Retinal pigment epithelial cell (primary cell): Measurements from ENCODE around the gene STEAP1B.
"Not testable (repeated sequence)": the region's sequence is repeated elsewhere in the genome, so short reads cannot be mapped to it uniquely, and the experiment has no call there.

Experiments used
- DNase-seq: peaks from one replicate; pipeline ENCODE4 v3.0.0-alpha.2; 2010; ENCODE audit warnings: low read depth
- H3K4me3 ChIP-seq: 2 replicates; pipeline ENCODE4 v1.5.1; 2011; ENCODE audit warnings: mild to moderate bottlenecking, low read length, control low read depth, moderate library complexity
- TF ChIP-seq, protein P1 (sequence below): conservative IDR thresholded peaks from 2 replicates; pipeline ENCODE4 v1.5.1; 2011; ENCODE audit warnings: low read depth, low read length, control low read depth, inconsistent platforms

STEAP1B gene

DNA sequence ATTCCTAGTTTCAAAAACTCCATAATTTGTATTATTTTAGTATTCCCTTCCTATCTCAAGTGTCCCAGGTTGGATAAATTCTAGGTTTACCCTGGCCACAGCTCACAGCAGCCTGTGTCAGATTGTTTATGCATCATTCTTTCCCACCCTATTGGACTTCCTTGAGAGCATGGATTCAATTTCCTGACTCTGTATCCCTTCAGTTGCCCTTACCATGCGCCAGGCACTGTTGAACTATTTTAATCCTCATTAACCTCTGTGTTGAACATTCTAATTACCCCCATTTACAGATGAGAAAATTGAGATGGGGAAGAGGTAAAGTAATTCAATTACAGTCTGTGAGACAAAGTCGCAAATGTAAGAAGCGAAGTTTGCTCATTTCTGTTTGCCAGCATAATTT is 58.8 kb downstream of the STEAP1B start:
- TF ChIP-seq, protein P1, sequence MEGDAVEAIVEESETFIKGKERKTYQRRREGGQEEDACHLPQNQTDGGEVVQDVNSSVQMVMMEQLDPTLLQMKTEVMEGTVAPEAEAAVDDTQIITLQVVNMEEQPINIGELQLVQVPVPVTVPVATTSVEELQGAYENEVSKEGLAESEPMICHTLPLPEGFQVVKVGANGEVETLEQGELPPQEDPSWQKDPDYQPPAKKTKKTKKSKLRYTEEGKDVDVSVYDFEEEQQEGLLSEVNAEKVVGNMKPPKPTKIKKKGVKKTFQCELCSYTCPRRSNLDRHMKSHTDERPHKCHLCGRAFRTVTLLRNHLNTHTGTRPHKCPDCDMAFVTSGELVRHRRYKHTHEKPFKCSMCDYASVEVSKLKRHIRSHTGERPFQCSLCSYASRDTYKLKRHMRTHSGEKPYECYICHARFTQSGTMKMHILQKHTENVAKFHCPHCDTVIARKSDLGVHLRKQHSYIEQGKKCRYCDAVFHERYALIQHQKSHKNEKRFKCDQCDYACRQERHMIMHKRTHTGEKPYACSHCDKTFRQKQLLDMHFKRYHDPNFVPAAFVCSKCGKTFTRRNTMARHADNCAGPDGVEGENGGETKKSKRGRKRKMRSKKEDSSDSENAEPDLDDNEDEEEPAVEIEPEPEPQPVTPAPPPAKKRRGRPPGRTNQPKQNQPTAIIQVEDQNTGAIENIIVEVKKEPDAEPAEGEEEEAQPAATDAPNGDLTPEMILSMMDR, result no peak
- no peak for DNase-seq
- no peak overlapping the region for H3K4me3 ChIP-seq

DNA sequence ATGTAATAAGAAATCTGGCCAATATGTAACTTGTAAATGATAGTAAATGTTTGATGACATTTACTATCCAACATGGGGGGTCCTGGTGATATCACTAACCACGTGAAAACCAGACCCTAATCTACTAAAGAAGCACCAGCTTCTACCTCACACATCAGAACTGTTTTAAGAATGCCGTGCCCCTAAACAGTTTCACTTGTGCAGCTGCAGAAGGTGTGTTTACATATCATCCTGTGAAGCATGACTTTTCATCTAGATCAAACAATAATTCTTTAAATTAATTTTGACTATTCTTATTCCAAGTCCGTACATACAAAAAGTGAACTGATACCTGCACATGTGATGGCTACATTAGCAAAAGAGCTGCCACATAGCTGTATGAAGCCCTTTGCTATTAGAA is 61.0 kb downstream of the STEAP1B start:
- TF ChIP-seq, protein P1, result no peak
- no peak for DNase-seq
- H3K4me3 ChIP-seq, result no peak overlapping the region

DNA sequence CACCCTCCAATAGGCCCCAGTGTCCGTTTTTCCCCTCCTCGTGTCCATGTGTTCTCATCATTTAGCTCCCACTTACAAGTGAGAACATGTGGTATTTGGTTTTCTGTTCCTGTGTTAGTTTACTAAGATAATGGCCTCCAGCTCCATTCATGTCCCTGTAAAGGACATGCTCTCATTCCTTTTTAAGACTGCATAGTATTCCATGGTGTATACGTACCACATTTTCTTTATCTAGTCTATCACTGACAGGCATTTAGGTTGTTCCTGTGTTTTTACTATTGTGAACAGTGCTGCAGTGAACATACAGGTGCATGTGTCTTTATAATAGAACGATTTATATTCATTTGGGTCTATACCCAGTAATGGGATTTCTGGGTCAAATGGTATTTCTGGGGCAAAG is 63.4 kb downstream of the STEAP1B start:
- DNase-seq, H3K4me3 ChIP-seq: not testable (repeated sequence)

DNA sequence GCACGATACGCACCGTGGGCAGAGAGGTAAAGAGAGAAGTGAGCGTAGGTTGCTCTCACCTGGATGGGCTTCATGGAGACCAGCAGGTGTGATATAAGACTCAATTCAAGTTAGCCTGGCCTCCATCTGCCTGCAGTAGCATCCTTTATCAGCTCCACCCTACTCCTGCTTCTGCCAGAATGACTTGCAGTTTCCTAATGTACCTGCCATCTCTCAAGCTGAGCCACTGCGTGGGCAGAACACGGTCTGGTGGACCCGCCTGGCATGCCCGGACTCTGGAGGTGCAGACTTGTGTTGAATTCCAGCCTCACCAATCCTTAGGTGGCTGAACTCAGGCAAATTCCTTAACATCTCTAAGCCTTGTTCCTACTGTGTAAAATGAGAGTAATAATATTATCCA is 64.3 kb downstream of the STEAP1B start:
- H3K4me3 ChIP-seq, result no peak overlapping the region
- TF ChIP-seq, protein P1, result no peak
- no peak for DNase-seq

DNA sequence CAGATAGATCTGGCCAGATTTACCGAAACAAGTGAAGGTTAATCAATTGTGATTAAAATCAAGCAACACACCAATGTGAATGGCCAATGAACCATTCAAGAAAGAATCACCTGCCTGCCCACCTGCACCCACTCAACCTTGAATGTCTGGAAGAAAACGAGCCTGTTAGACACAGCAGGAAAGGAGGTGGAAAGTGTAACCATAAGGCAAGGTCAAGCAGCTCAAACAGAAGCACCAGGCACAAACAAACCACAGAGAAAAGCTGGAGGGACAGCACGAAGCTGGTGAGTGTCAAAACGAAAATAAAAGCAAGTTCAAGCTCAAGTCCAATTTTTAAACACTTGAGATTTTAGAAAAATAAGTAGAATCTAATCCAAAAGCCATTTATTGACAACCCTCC is 64.9 kb downstream of the STEAP1B start:
- TF ChIP-seq, protein P1, result no peak
- H3K4me3 ChIP-seq, result no peak overlapping the region
- no peak for DNase-seq

DNA sequence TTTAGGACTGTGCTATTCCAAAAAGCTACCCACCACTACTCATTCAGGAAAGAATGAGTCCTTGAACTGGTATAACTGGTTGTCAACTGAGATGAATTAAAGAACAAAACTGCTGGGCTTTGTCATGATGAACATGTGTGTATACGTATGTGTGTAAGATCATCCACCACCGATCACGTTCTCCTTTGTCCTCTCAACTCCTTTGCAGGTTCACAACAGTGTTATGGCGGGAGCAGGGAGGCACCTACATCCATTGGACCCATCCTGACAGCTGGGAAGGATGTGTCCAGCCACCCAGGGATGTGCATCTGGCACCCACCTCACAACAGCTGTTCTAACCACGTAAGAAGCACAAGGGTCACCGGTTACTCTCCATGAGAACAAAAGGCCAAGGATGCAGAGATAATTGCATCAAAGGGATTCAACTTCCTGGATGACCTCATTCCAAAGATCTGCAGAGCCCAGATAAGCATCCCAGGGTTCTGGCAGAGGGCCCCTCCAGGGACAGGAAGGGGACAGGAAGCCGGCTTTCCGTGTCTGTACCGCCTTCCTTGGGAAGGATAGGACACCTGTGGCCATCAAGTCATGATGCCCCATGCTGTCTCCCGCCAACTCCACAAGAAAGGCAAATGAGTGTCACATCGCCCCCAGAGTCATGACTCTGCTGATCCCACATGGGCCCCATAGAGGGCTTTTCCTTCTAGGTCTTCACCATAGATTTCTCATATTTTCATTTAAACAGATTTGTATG is 66.1 kb downstream of the STEAP1B start:
- no peak for DNase-seq
- TF ChIP-seq, protein P1, result no peak
- H3K4me3 ChIP-seq, result no peak overlapping the region

DNA sequence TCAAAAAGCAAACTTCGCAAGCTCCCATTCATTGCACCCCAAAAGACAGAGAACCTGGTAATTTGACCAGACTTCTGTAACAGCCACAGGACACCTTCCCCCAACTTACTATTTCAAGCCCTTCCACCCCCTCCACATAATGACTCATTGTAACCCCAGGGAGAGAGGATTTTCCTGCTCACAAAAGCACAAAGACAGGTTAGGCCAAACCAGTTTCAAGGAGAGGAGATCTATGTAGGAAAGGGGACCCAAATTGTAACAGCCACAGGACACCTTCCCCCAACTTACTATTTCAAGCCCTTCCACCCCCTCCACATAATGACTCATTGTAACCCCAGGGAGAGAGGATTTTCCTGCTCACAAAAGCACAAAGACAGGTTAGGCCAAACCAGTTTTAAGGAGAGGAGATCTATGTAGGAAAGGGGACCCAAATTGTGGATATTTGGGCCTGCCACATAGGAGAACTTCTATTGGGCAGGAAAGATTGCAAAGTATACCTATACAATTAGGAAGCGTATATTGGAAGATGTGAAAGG is 66.8 kb downstream of the STEAP1B start:
- not testable (repeated sequence) for H3K4me3 ChIP-seq, DNase-seq

DNA sequence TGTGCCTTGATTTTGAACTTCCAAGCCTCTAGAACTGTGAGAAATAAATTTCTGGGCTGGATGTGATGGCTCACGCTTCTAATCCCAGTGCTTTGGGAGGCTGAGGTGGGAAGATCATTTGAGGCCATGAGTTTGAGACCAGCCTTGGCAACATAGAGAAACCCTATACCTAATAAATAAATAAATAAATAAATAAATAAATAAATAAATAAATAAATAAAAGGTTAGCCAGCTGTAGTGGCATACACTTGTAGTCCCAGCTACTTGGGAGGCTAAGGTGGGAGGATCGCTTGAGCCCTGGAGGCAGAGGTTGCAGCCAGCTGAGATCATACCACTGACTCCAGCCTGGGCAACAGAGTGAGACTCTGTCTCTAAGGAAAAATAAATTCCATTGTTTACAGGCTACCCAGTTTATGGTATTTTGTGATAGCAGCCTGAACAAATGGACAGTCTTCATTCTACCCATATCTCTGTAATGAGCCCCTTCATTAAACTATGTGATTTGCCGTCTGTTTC is 67.7 kb downstream of the STEAP1B start:
- no peak overlapping the region for H3K4me3 ChIP-seq
- TF ChIP-seq, protein P1, result no peak
- no peak for DNase-seq
